K562 (cell line): Measurements from ENCODE around the gene HSD11B2. TPM values are rescaled to one million over a fixed set of nuclear protein-coding genes. Genes with fewer than 3 reads are reported as not detected.

Experiments used
- ATAC-seq: fragments of 200-7000 bp; cut with Tn5 transposase; 3 replicates; pipeline ENCODE4 v1.9.1; 2020; ENCODE audit warnings: moderate library complexity
- BruUV-seq: library from RNA; stranded (reverse); fragments of 400-500 nt; replicated peaks from 2 replicates; lab custom pipeline; 2021; lab: Mats Ljungman, UMichigan
- CTCF ChIA-PET: fragments of 300-600 bp; formaldehyde crosslinking; extraction: SDS; loops from one replicate; lab custom pipeline; 2021; ENCODE audit warnings: low intra/inter-chr PET ratio; lab: Yijun Ruan, JAX
- POLR2A ChIA-PET: fragments of 300-600, 350-650 bp; sonication (Branson Sonifier 250); formaldehyde crosslinking; extraction: SDS; loops from one replicate; lab custom pipeline; 2021; ENCODE audit warnings: antibody characterized with exemption, inconsistent platforms; lab: Yijun Ruan, JAX
- DNase-seq, 4 experiments: peaks; one replicate each; pipeline versions ENCODE4 v3.0.0 to v3.0.0-alpha.2; 2011 to 2018; ENCODE audit warnings: low spot score in 3 of 4, mixed read lengths in 3 of 4; ENCODE audit errors: extremely low read depth in 1 of 4
- FAIRE-seq: peaks from 2 replicates; lab custom pipeline; 2011; peaks lifted over from hg19 to GRCh38; lab: Jason Lieb, UNC
- H2AFZ ChIP-seq: 2 replicates; pipeline ENCODE4 v1.6.0; 2011; ENCODE audit warnings: low read depth, low read length, control low read depth, inconsistent platforms
- H3K27ac ChIP-seq: fragments of 200-600 bp; 3 replicates; pipeline ENCODE4 v1.8.0; 2011; ENCODE audit warnings: low read depth, mild to moderate bottlenecking, control low read depth, inconsistent platforms, low read length, moderate library complexity, mixed read lengths; ENCODE audit errors: extremely low read depth
- H3K27me3 ChIP-seq, 2 experiments: fragments of 300-600 bp in 1 of 2; 2 replicates in 1 of 2; 3 replicates in 1 of 2; pipeline versions ENCODE4 v1.6.0 to v1.8.0; 2011; ENCODE audit warnings: inconsistent platforms in 2 of 2, low read length in 2 of 2, mild to moderate bottlenecking in 1 of 2, mixed read lengths in 1 of 2, moderate library complexity in 1 of 2; ENCODE audit not compliant: control insufficient read depth in 2 of 2, insufficient read depth in 2 of 2
- H3K36me3 ChIP-seq: fragments of 300-600 bp; 3 replicates; pipeline ENCODE4 v1.8.0; 2011; ENCODE audit warnings: mild to moderate bottlenecking, low read length, inconsistent platforms; ENCODE audit not compliant: control insufficient read depth, insufficient read depth
- H3K4me1 ChIP-seq, 2 experiments: fragments of 200-600 bp in 1 of 2; replicated peaks in 1 of 2; 2 replicates in 1 of 2; 3 replicates in 1 of 2; pipeline versions ENCODE4 v1.5.1 to v1.8.0; 2011; ENCODE audit warnings: inconsistent platforms in 2 of 2, low read length in 2 of 2, mild to moderate bottlenecking in 1 of 2, mixed read lengths in 1 of 2, moderate library complexity in 1 of 2; ENCODE audit not compliant: control insufficient read depth in 2 of 2, insufficient read depth in 2 of 2
- H3K4me2 ChIP-seq: 2 replicates; pipeline ENCODE4 v1.6.1; 2011; ENCODE audit warnings: low read length, control low read depth, inconsistent platforms, mixed read lengths; ENCODE audit not compliant: insufficient read depth
- H3K4me3 ChIP-seq: fragments of 200-600 bp; sonication (generic), shearing (Covaris generic); 2 replicates; pipeline ENCODE4 v1.5.1; 2016; ENCODE audit warnings: control low read depth, inconsistent platforms
- H3K79me2 ChIP-seq: fragments of 200-600 bp; 3 replicates; pipeline ENCODE4 v1.8.0; 2011; ENCODE audit warnings: low read length, inconsistent platforms; ENCODE audit not compliant: control insufficient read depth, insufficient read depth
- H3K9ac ChIP-seq, 2 experiments: 2 replicates each; pipeline versions ENCODE4 v1.6.0 to v1.6.1; 2011; ENCODE audit warnings: low read depth in 2 of 2, low read length in 2 of 2, control low read depth in 1 of 2, inconsistent platforms in 1 of 2, mild to moderate bottlenecking in 1 of 2, mixed read lengths in 1 of 2; ENCODE audit not compliant: insufficient read depth in 1 of 2
- H3K9me1 ChIP-seq: one replicate; pipeline ENCODE4 v1.6.0; 2011; ENCODE audit warnings: inconsistent platforms, mild to moderate bottlenecking, low read length, moderate library complexity; ENCODE audit not compliant: control insufficient read depth, insufficient read depth
- H3K9me3 ChIP-seq: replicated peaks from 2 replicates; pipeline ENCODE4 v1.5.1; 2011; ENCODE audit warnings: low read depth, low read length, inconsistent platforms; ENCODE audit not compliant: control insufficient read depth, insufficient read depth
- H4K20me1 ChIP-seq: replicated peaks from 2 replicates; pipeline ENCODE4 v1.6.1; 2011; ENCODE audit warnings: low read length, inconsistent platforms, mixed read lengths; ENCODE audit not compliant: control insufficient read depth, insufficient read depth
- ATF6 ChIP-seq: sonication (generic); formaldehyde crosslinking; IDR thresholded peaks from 2 replicates; pipeline ENCODE4 v1.4.0; 2020; ENCODE audit warnings: mild to moderate bottlenecking, missing genetic modification reagents
- E2F4 ChIP-seq: sonication (generic); formaldehyde crosslinking; IDR thresholded peaks from 2 replicates; pipeline ENCODE4 v1.8.0; 2022; ENCODE audit warnings: mild to moderate bottlenecking, low read depth, missing genetic modification reagents
- POLR2H ChIP-seq: IDR thresholded peaks from 2 replicates; pipeline ENCODE4 v1.6.1; 2016; ENCODE audit warnings: missing genetic modification characterization, low read depth, mild to moderate bottlenecking, control low read depth, missing compliant biosample characterization, moderate library complexity
- UBTF ChIP-seq, 2 experiments: IDR thresholded peaks; 2 replicates each; pipeline ENCODE4 v1.6.1; 2012; ENCODE audit warnings: improper control_type of control experiment in 2 of 2, low read depth in 2 of 2, low read length in 2 of 2, borderline replicate concordance in 1 of 2
- ZNF384 ChIP-seq: IDR thresholded peaks from 2 replicates; pipeline ENCODE4 v1.6.1; 2012; ENCODE audit warnings: low read depth, low read length, improper control_type of control experiment
- WGBS: fragments of 100-300 bp; shearing (Covaris generic); methylation state at CpG from one replicate; pipeline ENCODE4 v1.1.6; 2016; ENCODE audit warnings: low coverage, mixed read lengths; ENCODE audit not compliant: insufficient coverage; ENCODE audit errors: missing lambda C conversion rate; 5-methylcytosine and 5-hydroxymethylcytosine counted together
- in situ Hi-C: fragments of 300-500 bp; cut with MboI; formaldehyde crosslinking; loops from 4 replicates; pipeline ENCODE4 v1.15.0; 2018; ENCODE audit warnings: inconsistent platforms, mixed read lengths
- intact Hi-C: fragments of 100-400 bp; cut with micrococcal nuclease; formaldehyde crosslinking; loops from 2 replicates; pipeline ENCODE4 v1.14.2; 2022
- polyA plus RNA-seq, 8 experiments: library from polyadenylated mRNA; depleted of rRNA in 4 of 8; stranded (reverse) in 5 of 8; unstranded in 3 of 8; fragments of >200 nt; fragmentation: Nextera tagmentation in 2 of 8; fragmentation: Illumina TruSeq in 1 of 8; extraction: Ambion mirVana in 2 of 8; extraction: Trizol in 1 of 8; gene quantifications; 2 replicates each; pipeline versions ENCODE4 v1.2.1 to v1.2.3, GENCODE V29; 2011 to 2014; ENCODE audit warnings: inconsistent platforms in 1 of 8, missing spikeins in 1 of 8
- total RNA-seq, 7 experiments: library from RNA; depleted of rRNA in 6 of 7; stranded (reverse); fragments of >200 nt in 6 of 7; fragmentation: Illumina TruSeq in 2 of 7; extraction: Trizol in 2 of 7; gene quantifications; 2 replicates each; pipeline versions ENCODE4 v1.2.1 to v1.2.3, GENCODE V29; 2011 to 2021; ENCODE audit warnings: low replicate concordance in 1 of 7

The HSD11B2 gene
- total and polyA plus RNA-seq, 9 of the 15 experiments (the other 6 are each of a cell fraction or from before 2014, with no cell fraction given): 0.08 to 2.0 (median 0.79) TPM

- H3K27me3 ChIP-seq: no peaks in the 10 kb centered on the region
- H3K4me3 ChIP-seq: peak within 1 kb of the TSS; percentile 80
- in situ Hi-C loops: no loop called here
- BruUV-seq: no TSS peak
- DNase-seq: peak; percentile 96 to 99 (median 97)
- peak within 1 kb of the TSS; percentile 99 for H3K4me2 ChIP-seq
- CTCF ChIA-PET: interaction anchor here (0.5 to 1.6 kb wide), 4 partner anchors 17 to 559 kb away, joined by 3 to 12 read pairs (median 3); no protein-coding TSS in a partner anchor
- peak within 1 kb of the TSS; percentile 91 to 96 for H3K9ac ChIP-seq
- H3K36me3 ChIP-seq: peaks cover 17% of the 10 kb centered on the region; the same call in 2 of the 3 replicates
- peak within 1 kb of the TSS; percentile 91 for H3K27ac ChIP-seq
- H4K20me1 ChIP-seq: no peaks in the 10 kb centered on the region
- H2AFZ ChIP-seq: peak within 1 kb of the TSS; percentile 95
- H3K79me2 ChIP-seq: peaks cover 59% of the 10 kb centered on the region
- FAIRE-seq: peak; percentile 94
- H3K9me1 ChIP-seq: no peaks in the 10 kb centered on the region
- H3K4me1 ChIP-seq: peaks cover 22 to 31% of the 10 kb centered on the region in 2 experiments
- no peaks in the 10 kb centered on the region for H3K9me3 ChIP-seq
- POLR2A ChIA-PET: interaction anchor here (0.5 to 2.0 kb wide), 8 partner anchors 9 to 738 kb away, joined by 3 to 7 read pairs (median 4); no protein-coding TSS in a partner anchor
- peak; percentile 93 for ATAC-seq
- intact Hi-C loops: loop anchor here (1.0 kb wide), 1 partner anchor 33 kb away; no protein-coding TSS in a partner anchor
- WGBS: under 1% methylated on average over 53 of the region's 57 CpGs
- TF ChIP-seq ATF6 (CRISPR knock-in tag) (0 out of 2 replicates have a peak, but pooled peaks have one; percentile 54), POLR2H (tag) (peak; percentile 63), E2F4 (CRISPR knock-in tag) (0 out of 2 replicates have a peak, but pooled peaks have one; percentile 11), UBTF (IDR thresholded peaks at IDR 0.05; ENCODE audit: borderline replicate concordance in 1 of 2, low read depth in 2 of 2, low read length in 2 of 2) (peak in 1 of 2 experiments; percentile 56; a peak in 1 of 4 replicates), ZNF384 (peak; percentile 38; the same call in 1 of the 2 replicates)
These were observed 50.1 kb downstream of the HSD11B2 start, which contains the start of gene ATP6V0D1 for GRCh38 chr16:67480833-67481560. Gene ATP6V0D1, minus strand, starts transcription at chr16:67481157. Its CDS starts 71 bp downstream, at chr16:67481086.
